Measurements from ENCODE around the gene TAS1R2. TPM values are rescaled to one million over a fixed set of nuclear protein-coding genes. Genes with fewer than 3 reads are reported as not detected.

The TAS1R2 gene
- not detected in 2 replicates for total RNA-seq
- long read RNA-seq, result 0 reads

- no peaks in the 10 kb centered on the region for H3K9me3 Mint-ChIP-seq
- H3K36me3 Mint-ChIP-seq (ENCODE audit: low read depth), result no peaks in the 10 kb centered on the region
- H3K4me3 Mint-ChIP-seq, result no peak within 1 kb of the TSS
Observed at GRCh38 chr1:18859560-18859959, at the start of gene TAS1R2. Gene TAS1R2 (minus strand): TSS chr1:18859660. CDS start chr1:18859660, 0 bp downstream.

GRCh38 chr1:18907917-18908845 lies 48.7 kb upstream of the TAS1R2 start:
- Mint-ChIP-seq H3K36me3 (ENCODE audit: low read depth) (no peaks in the 10 kb centered on the region), H3K27ac (ENCODE audit: unreplicated experiment) (peak overlapping the region; percentile 43), H3K4me3 (no peak overlapping the region), H3K4me1 (peaks cover 26% of the 10 kb centered on the region), H3K9me3 (no peaks in the 10 kb centered on the region), H3K27me3 (ENCODE audit: low read depth) (no peaks in the 10 kb centered on the region)
- DNase-seq (ENCODE audit: low read depth, low spot score), result no peak
- no peak for TF ChIP-seq CTCF (conservative IDR thresholded peaks at IDR 0.05)

More at GRCh38 chr1:18859560-18859959, at the start of gene TAS1R2:
- Mint-ChIP-seq H3K4me1 (no peaks in the 10 kb centered on the region), H3K27me3 (ENCODE audit: low read depth) (peaks cover 13% of the 10 kb centered on the region), H3K27ac (ENCODE audit: unreplicated experiment) (peak within 1 kb of the TSS; percentile 39)
- no peak for TF ChIP-seq CTCF (conservative IDR thresholded peaks at IDR 0.05)
- no peak for DNase-seq (ENCODE audit: low read depth, low spot score)

GRCh38 chr1:18907021-18907916 lies 47.8 kb upstream of the TAS1R2 start:
- H3K4me1 Mint-ChIP-seq, result peaks cover 31% of the 10 kb centered on the region
- TF ChIP-seq CTCF (conservative IDR thresholded peaks at IDR 0.05), result peak; percentile 98
- H3K27me3 Mint-ChIP-seq (ENCODE audit: low read depth), result no peaks in the 10 kb centered on the region
- peak overlapping the region; percentile 75 for H3K4me3 Mint-ChIP-seq
- no peaks in the 10 kb centered on the region for H3K36me3 Mint-ChIP-seq (ENCODE audit: low read depth)
- peak overlapping the region; percentile 83 for H3K27ac Mint-ChIP-seq (ENCODE audit: unreplicated experiment)
- peak; percentile 58 for DNase-seq (ENCODE audit: low read depth, low spot score)
- H3K9me3 Mint-ChIP-seq, result no peaks in the 10 kb centered on the region

GRCh38 chr1:18903291-18903756 lies 43.9 kb upstream of the TAS1R2 start:
- Mint-ChIP-seq H3K27me3 (ENCODE audit: low read depth) (no peaks in the 10 kb centered on the region), H3K4me3 (peak overlapping the region; percentile 97), H3K9me3 (no peaks in the 10 kb centered on the region), H3K36me3 (ENCODE audit: low read depth) (no peaks in the 10 kb centered on the region), H3K27ac (ENCODE audit: unreplicated experiment) (no peak overlapping the region), H3K4me1 (peaks cover 47% of the 10 kb centered on the region)
- DNase-seq (ENCODE audit: low read depth, low spot score), result no peak
- TF ChIP-seq CTCF (conservative IDR thresholded peaks at IDR 0.05), result no peak

GRCh38 chr1:18902523-18903290 lies 43.2 kb upstream of the TAS1R2 start, which contains the start of gene ALDH4A1:
Gene ALDH4A1 (minus strand): TSS chr1:18902555. CDS start chr1:18902523, 32 bp downstream.
- no peaks in the 10 kb centered on the region for H3K27me3 Mint-ChIP-seq (ENCODE audit: low read depth)

More at GRCh38 chr1:18902523-18903290, 43.2 kb upstream of the TAS1R2 start, which contains the start of gene ALDH4A1:
- H3K4me1 Mint-ChIP-seq, result peaks cover 42% of the 10 kb centered on the region
- no peaks in the 10 kb centered on the region for H3K36me3 Mint-ChIP-seq (ENCODE audit: low read depth)
- H3K27ac Mint-ChIP-seq (ENCODE audit: unreplicated experiment), result peak within 1 kb of the TSS; percentile 100
- no peak for TF ChIP-seq CTCF (conservative IDR thresholded peaks at IDR 0.05)
- H3K9me3 Mint-ChIP-seq, result no peaks in the 10 kb centered on the region
- DNase-seq (ENCODE audit: low read depth, low spot score), result peak; percentile 86
- peak within 1 kb of the TSS; percentile 98 for H3K4me3 Mint-ChIP-seq

Measured in neural crest cell (in vitro differentiated cells).